H1 (cell line): ENCODE measurements around the gene MYL5.

Source experiments
- CEBPB ChIP-seq: IDR thresholded peaks from 2 replicates; pipeline ENCODE4 v1.6.1; 2012; ENCODE audit warnings: low read depth, low read length
- CTCF ChIP-seq, 3 experiments: IDR thresholded peaks; 1 replicate in 2 of 3; 2 replicates in 1 of 3; pipeline versions ENCODE4 v1.5.1 to v1.6.1; 2011; ENCODE audit warnings: low read length in 3 of 3, mild to moderate bottlenecking in 3 of 3, inconsistent platforms in 2 of 3, low read depth in 1 of 3, moderate library complexity in 1 of 3; ENCODE audit not compliant: insufficient read depth in 1 of 3; ENCODE audit errors: control extremely low read depth in 1 of 3
- EZH2 ChIP-seq: fragments of 200-600 bp; sonication (generic); IDR thresholded peaks from 2 replicates; pipeline ENCODE4 v1.7.1; 2012; ENCODE audit warnings: low read depth, mild to moderate bottlenecking, moderate library complexity, low read length, inconsistent platforms; ENCODE audit not compliant: severe bottlenecking
- HDAC2 ChIP-seq, 2 experiments: fragments of 300-600 bp in 1 of 2; sonication (generic) in 1 of 2; IDR thresholded peaks; 2 replicates each; pipeline ENCODE4 v1.6.1; 2011 to 2012; ENCODE audit warnings: low read depth in 2 of 2, low read length in 2 of 2, mild to moderate bottlenecking in 2 of 2, moderate library complexity in 2 of 2, borderline replicate concordance in 1 of 2, inconsistent platforms in 1 of 2
- MAFK ChIP-seq: IDR thresholded peaks from 2 replicates; pipeline ENCODE4 v1.6.1; 2012; ENCODE audit warnings: low read depth, mild to moderate bottlenecking, improper control_type of control experiment, low read length
- POLR2A ChIP-seq, 2 experiments: IDR thresholded peaks; 1 replicate in 1 of 2; 2 replicates in 1 of 2; pipeline ENCODE4 v1.6.1; 2011; ENCODE audit warnings: low read depth in 2 of 2, low read length in 2 of 2, mild to moderate bottlenecking in 2 of 2; ENCODE audit errors: control extremely low read depth in 1 of 2
- POLR2AphosphoS5 ChIP-seq: IDR thresholded peaks from 2 replicates; pipeline ENCODE4 v1.6.1; 2011; ENCODE audit warnings: low read depth, low read length
- SUZ12 ChIP-seq: fragments of 200-600 bp; sonication (generic); IDR thresholded peaks from 2 replicates; pipeline ENCODE4 v1.6.1; 2012; ENCODE audit warnings: mild to moderate bottlenecking, inconsistent platforms, low read length, moderate library complexity, mixed read lengths

GRCh38 chr4:676871-677235, 2.5 kb downstream of the MYL5 start:
- TF ChIP-seq POLR2AphosphoS5 = no peak
- no peak for TF ChIP-seq POLR2A (IDR thresholded peaks at IDR 0.05; ENCODE audit: control extremely low read depth in 1 of 2, low read depth in 2 of 2, low read length in 2 of 2)
- TF ChIP-seq HDAC2 (IDR thresholded peaks at IDR 0.05; ENCODE audit: borderline replicate concordance in 1 of 2, low read depth in 2 of 2, low read length in 2 of 2) = no peak
- TF ChIP-seq CEBPB = no peak
- TF ChIP-seq CTCF (IDR thresholded peaks at IDR 0.05; ENCODE audit: control extremely low read depth in 1 of 3, insufficient read depth in 1 of 3, low read depth in 1 of 3, low read length in 3 of 3) = no peak
- no peak for TF ChIP-seq SUZ12
- TF ChIP-seq MAFK = no peak
- no peak for TF ChIP-seq EZH2
